ENCODE measurements around the gene ZNF280D.

- TF ChIP-seq POLR2AphosphoS5 (IDR thresholded peaks at IDR 0.05; ENCODE audit: low read depth, low read length) (no peak), REST (IDR thresholded peaks at IDR 0.05; ENCODE audit: insufficient read depth in 1 of 2, low read depth in 2 of 2, low read length in 2 of 2) (no peak), SIN3A (IDR thresholded peaks at IDR 0.05; ENCODE audit: borderline replicate concordance, insufficient read depth, low read length) (no peak), TAF1 (IDR thresholded peaks at IDR 0.05; ENCODE audit: borderline replicate concordance, insufficient read depth, low read length) (no peak), FOXP2 (optimal IDR thresholded peaks at IDR 0.05; ENCODE audit: borderline replicate concordance, extremely low read depth, extremely low read length, insufficient read depth) (no peak)
These were observed 42.3 kb upstream of the ZNF280D start for GRCh38 chr15:56775641-56776040.
